GM13976 (cell line): Measurements from ENCODE around the gene GPSM1.

Experiments used
- DNase-seq: peaks from one replicate; pipeline ENCODE4 v3.0.0; 2012; ENCODE audit warnings: low spot score
- CTCF ChIP-seq: IDR thresholded peaks from 2 replicates; pipeline ENCODE4 v1.5.1; 2012; ENCODE audit warnings: borderline replicate concordance, mild to moderate bottlenecking; ENCODE audit not compliant: insufficient read depth; ENCODE audit errors: extremely low read depth, missing control alignments, control extremely low read depth
- in situ Hi-C: fragments of 300-500 bp; cut with MboI; formaldehyde crosslinking; loops from one replicate; pipeline ENCODE4 v1.12.0; 2022; ENCODE audit warnings: low sequenced_read_pairs, mixed read lengths, inconsistent platforms; ENCODE audit not compliant: unreplicated experiment

Gene GPSM1

GRCh38 chr9:136381966-136382513 is 54.7 kb downstream of the GPSM1 start:
- no peak for DNase-seq
- in situ Hi-C loops = no loop called here
- no peak for TF ChIP-seq CTCF

GRCh38 chr9:136383436-136383835 is 56.1 kb downstream of the GPSM1 start:
- DNase-seq = no peak
- in situ Hi-C loops = no loop called here
- no peak for TF ChIP-seq CTCF

- in situ Hi-C loops = no loop called here
- DNase-seq = no peak
- TF ChIP-seq CTCF = no peak
These were observed 57.7 kb downstream of the GPSM1 start for GRCh38 chr9:136385015-136385414.

- DNase-seq = no peak
- TF ChIP-seq CTCF = no peak
- in situ Hi-C loops = no loop called here
These were observed 58.7 kb downstream of the GPSM1 start for GRCh38 chr9:136386018-136386417.

- DNase-seq = no peak
- in situ Hi-C loops = no loop called here
- TF ChIP-seq CTCF = no peak
These were observed 59.9 kb downstream of the GPSM1 start for GRCh38 chr9:136387217-136387616.

GRCh38 chr9:136389396-136389795 is 62.1 kb downstream of the GPSM1 start:
- no peak for DNase-seq
- TF ChIP-seq CTCF = no peak
- in situ Hi-C loops = no loop called here

- no peak for TF ChIP-seq CTCF
- in situ Hi-C loops = no loop called here
- DNase-seq = no peak
These were observed 64.6 kb downstream of the GPSM1 start for GRCh38 chr9:136391737-136392537.
